Mononuclear cell (primary cell): ENCODE results near the gene PMM2. TPM values are rescaled to one million over a fixed set of nuclear protein-coding genes. Genes with fewer than 3 reads are reported as not detected.
"Not testable (repeated sequence)": the region's sequence is repeated elsewhere in the genome, so short reads cannot be mapped to it uniquely, and the experiment has no call there.

ENCODE experiments used
- H3K27me3 ChIP-seq: 2 replicates; pipeline ENCODE4 v1.6.0; 2011; ENCODE audit warnings: low read length, control low read depth; ENCODE audit not compliant: insufficient read depth
- H3K4me1 ChIP-seq: 2 replicates; pipeline ENCODE4 v1.5.1; 2011; ENCODE audit warnings: mild to moderate bottlenecking, low read length, control low read depth; ENCODE audit not compliant: insufficient read depth
- H3K4me3 ChIP-seq: 2 replicates; pipeline ENCODE4 v1.5.1; 2011; ENCODE audit warnings: mild to moderate bottlenecking, low read length, moderate library complexity
- H3K9me3 ChIP-seq: 2 replicates; pipeline ENCODE4 v1.5.1; 2011; ENCODE audit warnings: low read depth, mild to moderate bottlenecking, control low read depth, low read length
- total RNA-seq: library from RNA; depleted of rRNA; stranded (reverse); fragments of >200 nt; gene quantifications from one replicate; pipeline ENCODE4 v1.2.3, GENCODE V29; 2012

The PMM2 gene
- total RNA-seq = 19.7 TPM

- Histone ChIP-seq H3K9me3 (no peaks in the 10 kb centered on the region), H3K27me3 (no peaks in the 10 kb centered on the region), H3K4me3 (peak within 1 kb of the TSS; percentile 76), H3K4me1 (peaks cover 39% of the 10 kb centered on the region)
Measured at GRCh38 chr16:8797364-8798173, at the start of gene PMM2, which contains the start of gene TMEM186. TSS of gene PMM2 (plus strand) at chr16:8797839. CDS start at chr16:8797883, 44 bp downstream. TSS of gene TMEM186 (minus strand) at chr16:8797639. CDS start at chr16:8797614, 25 bp downstream.

GRCh38 chr16:8748944-8749343, 48.7 kb upstream of the PMM2 start:
- not testable (repeated sequence) for H3K9me3 ChIP-seq, H3K4me3 ChIP-seq, H3K4me1 ChIP-seq, H3K27me3 ChIP-seq

GRCh38 chr16:8751481-8752311, 45.9 kb upstream of the PMM2 start:
- Histone ChIP-seq H3K9me3 (no peaks in the 10 kb centered on the region), H3K27me3 (no peaks in the 10 kb centered on the region), H3K4me1 (peaks cover 3% of the 10 kb centered on the region), H3K4me3 (no peak overlapping the region)

GRCh38 chr16:8752706-8753105, 44.9 kb upstream of the PMM2 start:
- H3K4me1 ChIP-seq = peaks cover 3% of the 10 kb centered on the region
- no peaks in the 10 kb centered on the region for H3K27me3 ChIP-seq
- H3K9me3 ChIP-seq = no peaks in the 10 kb centered on the region
- no peak overlapping the region for H3K4me3 ChIP-seq

- Histone ChIP-seq H3K4me3 (no peak overlapping the region), H3K4me1 (peaks cover 3% of the 10 kb centered on the region), H3K9me3 (no peaks in the 10 kb centered on the region), H3K27me3 (no peaks in the 10 kb centered on the region)
Measured at GRCh38 chr16:8753416-8754054, 44.1 kb upstream of the PMM2 start.

GRCh38 chr16:8756755-8757154, 40.9 kb upstream of the PMM2 start:
- Histone ChIP-seq H3K27me3 (no peaks in the 10 kb centered on the region), H3K4me1 (no peaks in the 10 kb centered on the region), H3K4me3 (no peak overlapping the region), H3K9me3 (no peaks in the 10 kb centered on the region)

GRCh38 chr16:8758022-8758421, 39.6 kb upstream of the PMM2 start:
- Histone ChIP-seq H3K9me3 (no peaks in the 10 kb centered on the region), H3K4me1 (no peaks in the 10 kb centered on the region), H3K27me3 (no peaks in the 10 kb centered on the region)

GRCh38 chr16:8760021-8760420, 37.6 kb upstream of the PMM2 start:
- Histone ChIP-seq H3K4me3 (no peak overlapping the region), H3K4me1 (no peaks in the 10 kb centered on the region), H3K9me3 (no peaks in the 10 kb centered on the region), H3K27me3 (no peaks in the 10 kb centered on the region)

More at GRCh38 chr16:8758022-8758421, 39.6 kb upstream of the PMM2 start:
- no peak overlapping the region for H3K4me3 ChIP-seq

- Histone ChIP-seq H3K27me3 (no peaks in the 10 kb centered on the region), H3K4me1 (no peaks in the 10 kb centered on the region), H3K4me3 (no peak overlapping the region), H3K9me3 (no peaks in the 10 kb centered on the region)
Measured at GRCh38 chr16:8761078-8761477, 36.6 kb upstream of the PMM2 start.

GRCh38 chr16:8762254-8762653, 35.4 kb upstream of the PMM2 start:
- Histone ChIP-seq H3K4me3 (no peak overlapping the region), H3K27me3 (no peaks in the 10 kb centered on the region), H3K9me3 (no peaks in the 10 kb centered on the region), H3K4me1 (no peaks in the 10 kb centered on the region)

GRCh38 chr16:8763083-8763482, 34.6 kb upstream of the PMM2 start:
- Histone ChIP-seq H3K4me3 (no peak overlapping the region), H3K9me3 (no peaks in the 10 kb centered on the region), H3K4me1 (no peaks in the 10 kb centered on the region), H3K27me3 (no peaks in the 10 kb centered on the region)

- Histone ChIP-seq H3K9me3 (no peaks in the 10 kb centered on the region), H3K4me3 (no peak overlapping the region), H3K27me3 (no peaks in the 10 kb centered on the region), H3K4me1 (no peaks in the 10 kb centered on the region)
Measured at GRCh38 chr16:8763899-8764298, 33.7 kb upstream of the PMM2 start.

- no peaks in the 10 kb centered on the region for H3K4me1 ChIP-seq
- H3K4me3 ChIP-seq = no peak overlapping the region
- H3K27me3 ChIP-seq = no peaks in the 10 kb centered on the region
Measured at GRCh38 chr16:8764525-8765250, 33.0 kb upstream of the PMM2 start.

GRCh38 chr16:8767176-8767575, 30.5 kb upstream of the PMM2 start:
- no peak overlapping the region for H3K4me3 ChIP-seq
- no peaks in the 10 kb centered on the region for H3K4me1 ChIP-seq
- H3K9me3 ChIP-seq = no peaks in the 10 kb centered on the region
- no peaks in the 10 kb centered on the region for H3K27me3 ChIP-seq

More at GRCh38 chr16:8764525-8765250, 33.0 kb upstream of the PMM2 start:
- H3K9me3 ChIP-seq = no peaks in the 10 kb centered on the region
